Forelimb muscle (tissue), 1 donor: Measurements from ENCODE around the gene RMND5B. TPM values are rescaled to one million over a fixed set of nuclear protein-coding genes. Genes with fewer than 3 reads are reported as not detected.
A peak's percentile ranks its signal among the peaks of the same experiment; 100 is the strongest.
"Not testable (repeated sequence)": the region's sequence is repeated elsewhere in the genome, so short reads cannot be mapped to it uniquely, and the experiment has no call there.

ENCODE experiments used
- DNase-seq: peaks from one replicate; pipeline ENCODE4 v3.0.0-alpha.2; 2013; ENCODE audit warnings: low read depth
- polyA plus RNA-seq: library from polyadenylated mRNA; unstranded; fragments of 120-200 nt; gene quantifications from one replicate; pipeline ENCODE4 v1.2.1, GENCODE V29; 2013; ENCODE audit not compliant: insufficient read length

Gene RMND5B
- polyA plus RNA-seq, 1 donor: 32.9 TPM

DNA sequence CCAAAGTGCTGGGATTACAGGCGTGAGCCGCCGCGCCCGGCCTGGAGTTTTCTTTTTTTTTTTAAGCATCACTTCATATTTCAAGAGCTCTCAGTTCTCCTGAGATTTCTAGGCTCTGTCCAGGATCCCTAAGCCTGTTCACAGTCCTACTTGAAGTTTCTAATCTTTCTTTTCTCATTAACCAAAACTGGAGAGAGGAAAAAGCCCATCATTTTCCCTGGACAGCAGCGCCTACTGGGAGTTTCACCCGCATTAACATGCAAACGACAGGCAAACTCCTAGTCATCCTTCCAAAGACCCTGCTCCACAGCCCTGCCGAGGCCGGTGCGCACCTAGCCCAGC, 609 bp upstream of the RMND5B start:
- not testable (repeated sequence) for DNase-seq

DNA sequence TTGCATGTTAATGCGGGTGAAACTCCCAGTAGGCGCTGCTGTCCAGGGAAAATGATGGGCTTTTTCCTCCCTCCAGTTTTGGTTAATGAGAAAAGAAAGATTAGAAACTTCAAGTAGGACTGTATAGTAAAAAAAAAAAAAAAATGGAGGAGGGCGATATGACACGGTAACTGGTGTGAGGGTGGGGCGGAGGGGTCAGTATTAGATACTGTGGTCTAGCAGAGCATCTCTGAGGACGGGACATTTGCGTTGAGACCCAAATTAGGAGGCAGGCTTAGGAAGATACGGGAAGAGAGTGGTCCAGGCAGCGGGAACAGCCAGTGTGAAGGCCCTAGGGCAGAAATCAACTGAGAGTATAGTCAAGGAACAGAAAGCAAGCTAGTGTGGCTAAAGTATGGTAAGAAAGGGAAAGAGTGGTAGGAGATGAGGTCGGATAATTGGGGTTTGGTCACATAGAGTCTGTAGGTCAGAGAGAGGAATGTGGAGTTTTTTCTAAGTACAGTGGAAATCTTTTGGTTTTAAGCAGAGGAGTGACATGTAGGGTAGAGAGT, 707 bp downstream of the RMND5B start:
- no peak for DNase-seq

DNA sequence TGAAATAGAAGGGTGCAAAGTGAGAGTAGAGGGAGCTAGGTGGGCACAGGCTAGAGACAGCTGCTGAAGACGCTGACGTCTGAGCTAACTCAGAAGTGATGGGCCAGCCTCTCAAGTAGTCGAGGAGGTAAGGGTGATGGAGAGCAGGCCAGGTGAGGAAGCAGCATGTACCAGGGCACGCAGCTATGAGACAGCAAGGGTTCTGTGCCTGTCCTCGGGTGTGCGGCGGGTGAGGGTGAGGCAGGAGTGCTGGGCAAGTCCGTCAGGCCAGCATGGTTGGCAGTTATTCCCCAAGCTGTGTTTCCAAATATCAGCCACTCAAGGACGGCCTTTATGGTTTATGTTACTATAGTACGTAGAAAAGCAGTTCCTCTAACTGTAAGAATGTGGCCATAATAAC, 6.2 kb downstream of the RMND5B start:
- DNase-seq: no peak

DNA sequence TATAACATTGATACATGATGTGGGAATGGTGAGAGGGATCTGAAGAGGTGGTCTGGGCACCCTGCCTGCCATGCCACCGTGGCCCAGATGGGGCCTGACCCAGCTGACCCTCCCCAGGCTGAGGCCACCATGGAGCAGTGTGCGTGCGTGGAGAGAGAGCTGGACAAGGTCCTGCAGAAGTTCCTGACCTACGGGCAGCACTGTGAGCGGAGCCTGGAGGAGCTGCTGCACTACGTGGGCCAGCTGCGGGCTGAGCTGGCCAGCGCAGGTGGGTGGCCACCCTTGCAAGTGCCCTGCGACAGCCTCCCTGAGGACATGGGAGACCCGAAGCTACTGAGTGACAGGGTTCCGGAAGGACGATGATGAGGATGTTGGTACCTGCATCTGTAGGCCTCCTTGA, 7.2 kb downstream of the RMND5B start:
- DNase-seq: no peak

DNA sequence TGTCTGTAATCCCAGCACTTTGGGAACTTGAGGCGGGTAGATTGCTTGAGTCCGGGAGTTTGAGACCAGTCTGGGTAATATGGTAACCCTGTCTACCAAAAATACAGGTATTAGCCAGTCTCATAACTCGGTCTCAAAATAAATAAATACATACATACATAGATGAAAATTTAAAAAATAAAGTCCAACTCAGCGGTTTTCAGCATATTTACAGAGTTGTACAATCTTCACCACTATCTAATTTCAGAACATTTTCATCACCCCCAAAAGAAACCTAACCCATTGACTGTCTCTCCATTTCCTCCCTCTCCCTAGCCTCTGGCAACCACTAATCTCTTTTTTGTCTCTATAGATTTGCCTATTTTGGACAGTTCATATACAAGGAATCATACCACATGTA, 10.7 kb downstream of the RMND5B start:
- no peak for DNase-seq

DNA sequence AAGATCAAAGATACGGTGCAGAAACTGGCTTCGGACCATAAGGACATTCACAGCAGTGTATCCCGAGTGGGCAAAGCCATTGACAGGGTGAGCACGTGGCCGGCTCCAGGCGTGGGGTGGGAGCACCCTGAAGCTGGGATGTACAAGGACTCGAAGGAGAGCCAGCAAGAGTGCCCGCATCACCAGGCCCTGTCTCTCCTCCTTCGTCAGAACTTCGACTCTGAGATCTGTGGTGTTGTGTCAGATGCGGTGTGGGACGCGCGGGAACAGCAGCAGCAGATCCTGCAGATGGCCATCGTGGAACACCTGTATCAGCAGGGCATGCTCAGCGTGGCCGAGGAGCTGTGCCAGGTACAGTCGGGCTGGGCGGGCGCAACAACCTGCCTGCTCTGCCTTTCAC, 11.8 kb downstream of the RMND5B start:
- DNase-seq: no peak

DNA sequence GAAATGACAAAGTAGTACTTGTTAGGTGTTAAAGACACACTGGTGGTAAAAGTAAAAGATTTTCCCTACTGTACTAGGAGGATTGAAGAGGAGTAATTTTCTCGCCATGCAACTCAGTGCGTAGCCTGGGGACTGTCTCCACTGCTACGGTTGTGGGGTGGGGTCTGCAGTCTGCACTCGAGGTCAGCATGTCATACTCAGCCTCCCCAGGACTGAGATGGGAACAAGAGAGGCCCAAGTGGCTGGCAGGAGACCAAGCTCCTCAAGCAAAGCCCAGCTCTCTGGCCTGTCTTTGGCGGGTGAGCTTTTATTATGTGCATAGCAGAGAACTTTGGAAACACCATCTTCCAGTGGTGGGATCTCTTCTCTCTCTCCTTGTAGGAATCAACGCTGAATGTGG, 12.4 kb downstream of the RMND5B start:
- DNase-seq: no peak

DNA sequence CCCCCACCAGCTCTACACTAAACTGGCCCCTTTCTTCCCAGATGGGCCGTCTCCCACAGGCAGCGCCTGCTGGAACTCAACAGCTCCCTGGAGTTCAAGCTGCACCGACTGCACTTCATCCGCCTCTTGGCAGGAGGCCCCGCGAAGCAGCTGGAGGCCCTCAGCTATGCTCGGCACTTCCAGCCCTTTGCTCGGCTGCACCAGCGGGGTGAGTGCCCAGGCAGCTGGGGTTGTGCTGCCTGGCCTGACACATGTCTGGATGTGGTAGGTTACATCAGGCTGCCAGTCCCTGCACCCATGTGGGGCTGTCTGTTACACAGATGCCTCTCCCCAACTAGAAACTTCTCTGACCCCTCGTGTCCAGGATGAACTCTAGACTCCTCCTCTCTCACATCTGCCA, 13.1 kb downstream of the RMND5B start:
- no peak for DNase-seq

DNA sequence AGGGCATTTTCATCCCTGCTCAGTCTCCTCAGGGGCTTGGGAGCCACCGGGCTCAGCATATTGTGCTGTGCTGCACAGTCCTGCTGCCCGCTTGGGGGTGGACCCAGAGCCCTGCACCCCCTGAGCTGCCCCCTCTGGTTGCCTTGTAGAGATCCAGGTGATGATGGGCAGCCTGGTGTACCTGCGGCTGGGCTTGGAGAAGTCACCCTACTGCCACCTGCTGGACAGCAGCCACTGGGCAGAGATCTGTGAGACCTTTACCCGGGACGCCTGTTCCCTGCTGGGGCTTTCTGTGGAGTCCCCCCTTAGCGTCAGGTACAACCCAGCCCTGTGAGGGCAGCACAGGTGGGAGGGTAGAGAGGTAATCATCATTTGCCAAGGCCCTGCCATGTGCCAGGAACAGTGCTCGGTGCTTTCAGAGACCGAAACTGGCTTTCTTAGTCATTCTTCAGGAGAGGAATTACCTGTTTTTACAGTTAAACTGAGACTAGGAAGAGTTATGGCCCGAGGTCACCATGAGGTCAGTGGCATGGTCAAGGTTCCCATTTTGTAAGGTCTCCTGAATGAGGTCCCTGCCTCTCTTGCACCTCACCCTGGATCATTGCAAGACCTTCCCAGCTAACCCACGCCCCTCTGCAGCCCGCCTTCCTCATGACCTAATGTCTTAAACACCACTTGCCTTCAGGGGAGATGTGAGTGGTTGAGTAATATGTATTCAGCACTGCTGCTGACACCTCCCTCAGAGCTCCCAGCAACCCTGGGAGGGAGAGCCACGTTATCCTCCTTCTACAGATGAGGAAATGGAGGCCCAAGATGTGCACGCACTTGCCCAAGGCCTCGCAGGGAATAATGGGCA, 15.4 kb downstream of the RMND5B start:
- no peak for DNase-seq

DNA sequence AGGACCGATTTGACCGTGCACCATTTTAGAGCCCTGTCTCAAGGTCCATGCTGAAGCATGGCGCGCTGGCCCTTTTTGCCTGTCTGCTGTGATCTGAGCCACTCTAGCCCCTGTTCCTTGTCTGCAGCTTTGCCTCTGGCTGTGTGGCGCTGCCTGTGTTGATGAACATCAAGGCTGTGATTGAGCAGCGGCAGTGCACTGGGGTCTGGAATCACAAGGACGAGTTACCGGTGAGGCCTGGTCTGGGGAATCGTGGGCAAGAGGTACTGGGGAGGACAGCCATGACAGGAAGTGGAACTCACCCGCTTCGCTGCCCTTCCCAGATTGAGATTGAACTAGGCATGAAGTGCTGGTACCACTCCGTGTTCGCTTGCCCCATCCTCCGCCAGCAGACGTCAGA, 16.6 kb downstream of the RMND5B start:
- DNase-seq: no peak

DNA sequence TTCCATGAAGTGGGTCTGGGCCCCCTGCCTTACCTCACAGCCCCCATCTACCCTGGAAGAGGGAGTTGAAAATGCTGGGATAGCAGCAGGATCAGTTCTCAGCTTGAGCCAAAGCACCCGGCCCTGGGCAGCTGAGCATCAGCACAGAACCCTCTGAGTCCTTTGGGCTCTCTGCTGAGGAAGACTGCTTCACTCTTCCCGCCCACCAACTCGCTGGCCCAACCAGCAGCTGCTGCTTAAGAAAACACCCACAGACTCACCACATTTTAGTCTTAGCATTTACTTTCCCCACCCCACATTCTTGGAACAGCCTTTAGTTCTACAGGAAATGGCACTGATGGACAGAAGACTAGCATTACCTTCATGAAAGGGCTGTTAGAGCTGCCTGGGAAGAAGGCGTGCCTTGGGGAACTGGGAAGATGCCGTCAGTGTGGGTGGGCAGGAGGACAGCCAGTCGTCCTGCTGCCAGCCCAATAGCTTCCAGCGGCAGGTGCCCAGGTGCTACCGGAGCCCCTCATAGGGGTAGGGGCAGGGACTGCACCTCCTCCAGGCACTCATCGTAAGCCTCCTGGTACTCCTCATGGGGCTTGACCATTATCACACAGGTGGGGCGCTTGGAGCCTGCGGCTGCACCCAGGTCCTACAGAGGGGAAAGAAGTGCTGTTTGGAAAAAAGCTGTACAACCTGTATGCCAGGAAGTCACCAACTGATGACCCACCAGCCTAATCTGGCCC, 18.6 kb downstream of the RMND5B start:
- DNase-seq: no peak

DNA sequence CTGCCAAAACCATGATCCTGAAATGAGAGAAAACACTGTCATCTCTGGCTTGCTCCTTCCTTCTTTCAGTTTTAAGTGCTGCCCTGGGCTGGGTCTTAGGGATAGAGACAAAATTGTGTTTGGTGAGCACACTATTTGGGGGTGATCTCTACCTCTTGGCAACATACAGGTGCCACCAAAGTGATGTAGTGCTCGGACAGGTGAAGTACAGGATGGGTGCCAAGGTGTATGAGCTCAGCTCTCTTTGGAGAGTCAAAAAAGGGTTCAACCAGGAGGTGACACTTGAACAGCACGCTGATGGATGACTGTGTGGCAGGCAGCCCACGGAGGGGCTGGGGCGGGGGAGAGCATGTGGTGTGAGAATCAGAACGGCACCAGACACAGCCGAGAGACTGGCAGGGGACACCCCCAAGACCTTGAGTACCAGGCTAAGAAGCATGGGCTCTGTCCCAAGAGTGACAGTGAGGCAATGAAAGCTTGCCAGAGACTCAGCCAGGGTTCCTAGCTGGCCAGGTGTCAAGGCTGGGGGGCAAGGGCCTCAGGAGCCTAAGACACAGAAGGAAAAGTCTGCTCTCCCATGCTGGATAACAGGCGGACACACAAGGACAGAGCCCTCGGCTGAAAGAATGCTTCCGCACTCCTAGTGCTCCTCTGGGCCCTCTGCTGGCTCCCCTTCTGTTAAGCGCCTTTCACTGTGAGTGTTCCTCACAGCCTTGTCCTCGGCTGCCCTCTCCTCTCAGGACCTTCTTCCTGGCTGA, 20.3 kb downstream of the RMND5B start:
- DNase-seq: no peak

DNA sequence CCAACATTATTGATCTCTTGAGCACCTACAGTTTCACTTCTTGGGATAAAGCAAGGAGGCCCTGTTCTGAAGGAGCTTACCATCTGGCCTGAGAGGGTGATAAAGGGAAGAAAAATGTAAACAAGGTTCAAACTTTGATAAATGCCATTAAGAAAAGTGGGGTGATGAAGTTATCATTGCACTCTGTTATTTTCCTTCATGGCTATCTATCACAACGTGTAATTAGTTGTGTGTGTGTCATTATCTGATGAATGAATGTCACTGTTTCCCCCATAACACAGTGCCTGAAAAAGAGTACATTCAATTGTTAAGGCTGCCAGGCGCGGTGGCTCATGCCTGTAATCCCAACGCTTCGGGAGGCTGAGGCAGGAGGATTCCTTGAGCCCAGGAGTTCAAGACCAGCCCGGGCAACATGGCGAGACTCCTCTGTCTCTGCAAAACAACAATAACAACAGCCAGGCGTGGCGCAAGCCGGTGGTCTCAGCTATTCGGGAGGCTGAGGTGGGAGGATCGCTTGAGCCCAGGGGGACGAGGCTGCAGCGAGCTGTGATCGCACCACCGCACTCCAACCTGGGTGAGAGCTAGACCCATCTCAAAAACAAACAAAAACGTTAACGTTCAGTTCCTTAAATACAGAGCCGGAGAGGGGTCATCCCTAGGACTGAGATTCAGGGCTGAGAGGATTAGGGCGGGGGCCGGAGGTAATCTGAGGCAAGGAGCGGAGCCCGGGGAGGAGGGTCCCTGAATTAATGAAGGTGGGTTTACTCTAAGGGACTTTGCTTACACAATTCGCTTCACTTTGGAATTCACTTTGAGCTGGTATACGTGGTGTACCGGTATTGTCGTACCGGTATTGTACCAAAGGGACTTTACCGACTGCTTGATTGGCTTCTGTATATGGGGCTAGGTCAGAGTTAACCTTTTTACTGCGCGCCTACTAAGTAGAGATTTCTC, 22.0 kb downstream of the RMND5B start:
- DNase-seq: no peak

DNA sequence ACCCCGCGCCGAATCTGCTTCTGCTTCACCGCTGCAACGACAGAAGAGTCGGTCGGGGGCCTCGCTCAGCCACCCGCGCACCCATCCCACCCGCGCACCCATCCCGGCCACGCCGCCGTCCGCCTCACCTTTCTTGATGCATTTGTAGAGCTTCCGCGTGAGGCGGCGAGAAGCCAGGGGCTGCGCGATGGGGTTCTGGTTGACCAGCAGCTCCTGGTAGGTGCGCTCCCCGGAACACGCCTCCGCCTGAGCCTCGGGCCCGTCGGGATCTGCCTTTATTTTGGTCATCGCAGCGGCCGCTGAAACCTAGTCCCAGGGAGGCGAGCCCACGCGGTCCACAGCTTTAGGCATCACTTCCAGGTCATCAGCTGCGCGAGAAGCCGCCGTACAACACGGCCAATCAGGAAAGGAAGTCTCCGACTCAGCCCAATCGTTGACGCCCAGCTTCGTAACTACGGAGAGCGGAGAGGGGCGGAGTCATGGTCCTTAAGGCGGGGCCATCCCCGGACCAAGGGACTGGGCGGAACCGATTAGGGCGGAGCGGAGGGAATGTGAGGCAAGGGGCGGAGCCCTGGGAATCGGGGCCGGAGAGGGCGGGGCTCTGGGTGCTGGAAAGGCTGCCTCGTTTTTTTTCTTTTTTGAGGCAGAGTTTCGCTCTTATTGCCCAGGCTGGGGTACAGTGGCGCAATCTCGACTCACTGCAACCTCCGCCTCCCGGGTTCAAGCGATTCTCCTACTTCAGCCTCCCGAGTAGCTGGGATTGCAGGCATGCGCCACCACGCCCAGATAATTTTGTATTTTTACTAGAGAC, 22.9 kb downstream of the RMND5B start, which contains the start of gene NHP2:
Gene NHP2 (minus strand): TSS at position 356 of the 811 bp plus-strand sequence. CDS start 68 bp downstream, at position 288.
- DNase-seq: peak; percentile 97

DNA sequence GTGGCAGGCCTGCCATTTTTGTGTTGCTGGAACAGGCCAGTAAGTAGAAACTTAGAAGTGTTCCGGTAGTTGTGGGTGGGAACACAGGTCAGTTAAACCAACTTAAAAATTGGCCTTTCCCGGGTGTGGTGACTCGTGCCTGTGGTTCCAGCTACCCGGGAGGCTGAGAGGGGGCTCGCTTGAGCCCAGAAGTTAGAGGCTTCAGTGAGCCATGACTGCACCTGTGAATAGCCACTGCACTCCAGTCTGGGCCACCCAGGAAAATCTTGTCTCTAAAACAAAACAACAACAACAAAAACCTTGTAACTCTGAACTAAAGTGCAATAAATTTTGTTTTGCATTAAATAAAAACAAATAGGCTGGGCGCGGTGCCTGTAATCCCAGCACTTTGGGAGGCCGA, 24.3 kb downstream of the RMND5B start:
- no peak for DNase-seq

DNA sequence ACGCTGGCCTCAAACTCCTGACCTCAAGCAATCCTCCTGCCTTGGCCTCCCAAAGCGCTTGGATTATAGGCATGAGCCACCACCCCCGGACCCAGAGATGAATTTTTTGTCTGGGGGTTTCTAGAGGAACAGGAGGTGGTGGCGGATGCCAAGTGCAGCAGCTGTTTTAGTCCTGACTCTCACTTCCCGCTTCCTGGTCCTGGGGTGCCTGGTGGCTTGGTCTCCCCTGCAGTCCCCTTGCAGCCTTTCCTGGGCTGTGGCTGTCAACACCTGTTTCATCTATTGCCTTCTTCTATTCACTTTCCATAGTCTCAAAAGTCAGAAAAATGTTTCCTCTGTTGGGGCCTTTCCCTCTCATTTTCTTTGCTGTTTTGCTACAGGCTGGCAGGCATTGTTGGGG, 29.4 kb downstream of the RMND5B start:
- no peak for DNase-seq

DNA sequence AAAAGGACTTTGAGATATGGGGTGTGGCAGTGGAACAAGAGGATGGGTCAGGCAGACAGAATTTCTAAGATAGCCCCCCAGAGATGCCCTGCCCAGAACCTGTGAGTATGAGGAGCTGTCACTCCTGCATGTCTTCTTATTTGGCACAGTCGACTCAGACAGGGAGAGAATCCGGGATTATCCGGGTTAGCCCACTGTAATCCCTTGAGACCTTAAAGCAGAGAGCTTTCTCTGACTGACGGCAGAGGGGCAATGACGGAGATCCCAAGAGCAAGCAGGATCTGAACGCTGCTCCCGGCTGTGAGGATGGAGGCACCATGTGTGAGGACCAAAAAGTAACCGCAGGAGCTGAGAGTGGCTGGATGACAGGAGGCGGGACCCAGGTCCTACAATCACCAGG, 31.7 kb downstream of the RMND5B start:
- DNase-seq: no peak

DNA sequence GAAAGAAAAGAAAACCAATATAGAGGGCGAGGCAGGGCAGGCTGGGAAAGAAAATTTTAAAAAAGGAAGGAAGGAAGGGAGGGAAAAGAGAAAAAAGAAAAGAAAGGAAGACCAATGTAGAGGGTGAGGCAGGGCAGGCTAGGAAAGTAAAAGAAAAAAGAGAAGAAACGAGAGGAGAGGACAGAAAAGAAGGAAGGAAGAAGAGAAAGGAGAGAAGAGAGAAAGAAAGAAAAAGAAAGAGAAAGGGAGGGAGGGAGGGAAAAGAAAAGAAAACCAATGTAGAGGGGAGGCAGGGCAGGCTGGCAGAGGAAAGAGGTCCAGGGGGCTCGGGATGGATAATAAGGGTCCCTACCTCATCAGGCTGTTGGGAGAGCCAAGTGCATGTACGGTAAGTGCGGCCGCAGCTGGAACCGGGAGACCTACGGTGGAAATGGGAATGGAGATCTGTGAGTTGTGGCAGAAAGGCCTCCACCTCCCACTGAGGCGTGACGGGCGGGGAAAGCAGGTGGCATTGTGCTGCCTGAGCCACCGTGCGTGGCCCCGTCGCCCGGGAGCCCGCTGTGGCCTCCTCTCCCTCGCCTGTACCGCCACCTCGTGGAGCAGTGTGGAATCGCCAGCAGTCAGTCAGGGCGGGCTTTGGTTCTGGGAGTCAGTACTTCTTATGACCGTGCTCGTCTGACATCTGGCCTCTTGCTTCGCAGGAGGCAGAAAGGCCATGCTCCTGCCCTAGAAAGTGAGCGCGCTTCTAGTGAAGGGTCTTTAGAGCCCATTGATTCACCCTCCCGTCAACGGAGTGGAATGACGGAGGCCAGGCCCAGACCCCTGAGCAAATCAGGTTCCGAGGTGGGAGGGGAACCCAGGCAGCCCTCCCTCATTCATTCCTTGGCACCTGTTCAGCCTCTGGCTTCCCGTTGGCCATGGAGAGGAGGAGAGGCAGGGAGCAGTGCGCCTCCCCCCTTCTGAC, 33.2 kb downstream of the RMND5B start:
- DNase-seq: peak; percentile 28

DNA sequence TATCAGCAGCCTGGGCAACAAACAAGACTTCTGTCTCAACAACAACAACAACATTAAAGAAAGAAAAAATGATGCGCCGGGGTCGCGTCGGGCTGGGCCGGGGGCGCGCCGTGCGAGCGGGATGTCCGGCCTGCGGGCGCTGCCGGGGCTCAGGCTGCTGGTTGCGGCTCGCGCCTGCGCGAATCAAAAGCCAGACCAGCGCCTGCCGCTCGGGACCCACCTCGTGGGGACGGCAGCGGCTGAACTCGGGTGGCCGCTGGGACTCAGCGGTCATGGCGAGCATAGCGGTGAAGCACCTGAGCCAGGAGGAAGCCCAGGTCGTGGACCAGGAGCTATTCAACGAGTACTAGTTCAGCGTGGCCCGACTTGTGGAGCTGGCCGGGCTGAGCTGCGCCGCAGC, 34.8 kb downstream of the RMND5B start:
- no peak for DNase-seq
